Mucosa of descending colon (tissue), 3 donors: ENCODE data around the gene TEX13C. TPM values are rescaled to one million over a fixed set of nuclear protein-coding genes. Genes with fewer than 3 reads are reported as not detected.
"Not testable (repeated sequence)": the region's sequence is repeated elsewhere in the genome, so short reads cannot be mapped to it uniquely, and the experiment has no call there.

Experiments
- ATAC-seq: fragments of 200-7000 bp; cut with Tn5 transposase; one replicate; pipeline ENCODE4 v1.9.1; 2020; ENCODE audit warnings: mild to moderate bottlenecking, moderate library complexity
- DNase-seq, 3 donors: peaks; one replicate each; pipeline ENCODE4 v3.0.0-alpha.2; 2020
- H3K36me3 ChIP-seq: fragments of 200-600 bp; one replicate; pipeline ENCODE4 v1.8.0; 2021; ENCODE audit warnings: low read depth, mild to moderate bottlenecking
- H3K4me1 ChIP-seq: fragments of 200-600 bp; one replicate; pipeline ENCODE4 v1.8.0; 2021; ENCODE audit warnings: low read depth, mild to moderate bottlenecking
- H3K4me3 ChIP-seq: fragments of 200-600 bp; one replicate; pipeline ENCODE4 v1.8.0; 2021; ENCODE audit warnings: mild to moderate bottlenecking
- H3K9me3 ChIP-seq: fragments of 200-600 bp; one replicate; pipeline ENCODE4 v1.8.0; 2021; ENCODE audit warnings: mild to moderate bottlenecking
- CTCF ChIP-seq: fragments of 200-600 bp; IDR thresholded peaks from one replicate; pipeline ENCODE4 v1.8.0; 2022; ENCODE audit warnings: antibody characterized with exemption, mild to moderate bottlenecking
- intact Hi-C, 2 donors: fragments of 100-400 bp; cut with DNase I in 1 of 2; cut with micrococcal nuclease in 1 of 2; formaldehyde crosslinking; loops; one replicate each; pipeline versions ENCODE4 v1.11.0 to v1.11.1; 2022; cut with DNase I, micrococcal nuclease
- total RNA-seq, 3 donors: library from RNA; stranded (reverse); fragmentation: NEBNext Ultra II Directional in 2 of 3; extraction: Animal tissue kit (Norgen Biotek cat#: 25700) in 2 of 3; gene quantifications; one replicate each; pipeline versions ENCODE4 v1.2.1 to v1.2.4, GENCODE V29; 2021 to 2023
- donor health status: DM: no; HTN: no; CAD: no; lungs with moderate emphysema.
- donor health status: DM: no; HTN: no; CAD: no.
- donor health status: DM: no; HTN: yes; CAD: no.

Gene TEX13C
- total RNA-seq, 3 donors from 2014 or later, result not detected

GRCh38 chrX:125308653-125309052 lies 11.0 kb upstream of the TEX13C start:
- Histone ChIP-seq H3K4me3 (no peak overlapping the region), H3K9me3 (no peaks in the 10 kb centered on the region), H3K36me3 (no peaks in the 10 kb centered on the region), H3K4me1 (no peaks in the 10 kb centered on the region)
- ATAC-seq (no peak), DNase-seq (no peak)
- TF ChIP-seq CTCF, result no peak
- intact Hi-C loops, result no loop called here

GRCh38 chrX:125319166-125319565 lies 505 bp upstream of the TEX13C start:
- ATAC-seq, H3K9me3 ChIP-seq, H3K4me3 ChIP-seq, H3K4me1 ChIP-seq, H3K36me3 ChIP-seq, intact Hi-C loops, DNase-seq: not testable (repeated sequence)

- H3K36me3 ChIP-seq, result no peaks in the 10 kb centered on the region
- DNase-seq, result no peak
- no peaks in the 10 kb centered on the region for H3K4me1 ChIP-seq
- no peaks in the 10 kb centered on the region for H3K9me3 ChIP-seq
- intact Hi-C loops, result no loop called here
- TF ChIP-seq CTCF, result no peak
- no peak for ATAC-seq
- H3K4me3 ChIP-seq, result no peak overlapping the region
Measured at GRCh38 chrX:125322431-125322830, 2.8 kb downstream of the TEX13C start.

GRCh38 chrX:125326599-125326998 lies 6.9 kb downstream of the TEX13C start:
- intact Hi-C loops, result no loop called here
- ATAC-seq, result no peak

GRCh38 chrX:125327891-125328290 lies 8.2 kb downstream of the TEX13C start:
- no peaks in the 10 kb centered on the region for H3K4me1 ChIP-seq
- TF ChIP-seq CTCF, result no peak
- H3K4me3 ChIP-seq, result no peak overlapping the region
- DNase-seq, result no peak
- intact Hi-C loops, result no loop called here
- H3K9me3 ChIP-seq, result no peaks in the 10 kb centered on the region
- H3K36me3 ChIP-seq, result no peaks in the 10 kb centered on the region
- no peak for ATAC-seq

More at GRCh38 chrX:125326599-125326998, 6.9 kb downstream of the TEX13C start:
- H3K36me3 ChIP-seq, result no peaks in the 10 kb centered on the region
- no peaks in the 10 kb centered on the region for H3K4me1 ChIP-seq
- DNase-seq, result no peak
- no peaks in the 10 kb centered on the region for H3K9me3 ChIP-seq
- H3K4me3 ChIP-seq, result no peak overlapping the region
- TF ChIP-seq CTCF, result no peak

GRCh38 chrX:125333583-125333982 lies 13.9 kb downstream of the TEX13C start:
- intact Hi-C loops, result no loop called here
- no peak for TF ChIP-seq CTCF
- no peak for DNase-seq
- no peak for ATAC-seq
- no peak overlapping the region for H3K4me3 ChIP-seq
- no peaks in the 10 kb centered on the region for H3K36me3 ChIP-seq
- no peaks in the 10 kb centered on the region for H3K9me3 ChIP-seq
- no peaks in the 10 kb centered on the region for H3K4me1 ChIP-seq
